Naive thymus-derived CD4-positive, alpha-beta T cell (primary cell): ENCODE data around the gene SLC6A6. TPM values are rescaled to one million over a fixed set of nuclear protein-coding genes. Genes with fewer than 3 reads are reported as not detected.

Source experiments
- ATAC-seq: fragments of 150-1000 bp; cut with Tn5 transposase; 2 replicates; pipeline ENCODE4 v1.10.0; 2021; ENCODE audit warnings: mild to moderate bottlenecking, moderate library complexity
- CTCF ChIA-PET: fragments of 350-600 bp; sonication (Branson Sonifier 250); formaldehyde crosslinking; loops from one replicate; lab custom pipeline; 2021; ENCODE audit warnings: antibody characterized with exemption; lab: Charles Lee
- POLR2A ChIA-PET: fragments of 350-600 bp; sonication (Branson Sonifier 250); formaldehyde crosslinking; loops from one replicate; lab custom pipeline; 2021; ENCODE audit warnings: antibody characterized with exemption, inconsistent platforms; lab: Charles Lee
- DNase-seq, 9 donors: peaks; one replicate each; pipeline versions ENCODE4 v3.0.0 to v3.0.0-alpha.2; 2020 to 2022; ENCODE audit warnings: mixed read lengths in 1 of 9
- H3K27ac ChIP-seq: one replicate; pipeline ENCODE4 v1.7.0; 2013; ENCODE audit warnings: mild to moderate bottlenecking, low read depth, low read length, moderate library complexity
- H3K27me3 ChIP-seq, 2 donors: one replicate each; pipeline ENCODE4 v1.7.0; 2013; ENCODE audit warnings: low read length in 2 of 2, mild to moderate bottlenecking in 2 of 2, moderate library complexity in 2 of 2; ENCODE audit not compliant: control insufficient read depth in 2 of 2, insufficient read depth in 2 of 2
- H3K36me3 ChIP-seq, 3 experiments: 1 replicate in 2 of 3; 2 replicates in 1 of 3; pipeline ENCODE4 v1.7.0; 2013; ENCODE audit warnings: low read length in 3 of 3, mild to moderate bottlenecking in 3 of 3, moderate library complexity in 1 of 3; ENCODE audit not compliant: insufficient read depth in 3 of 3, control insufficient read depth in 2 of 3
- H3K4me1 ChIP-seq, 2 donors: one replicate each; pipeline ENCODE4 v1.7.0; 2013; ENCODE audit warnings: low read length in 2 of 2, mild to moderate bottlenecking in 2 of 2, moderate library complexity in 1 of 2; ENCODE audit not compliant: control insufficient read depth in 2 of 2, insufficient read depth in 2 of 2
- H3K4me3 ChIP-seq: 2 replicates; pipeline ENCODE4 v1.7.0; 2013; ENCODE audit warnings: mild to moderate bottlenecking, low read length
- H3K9me3 ChIP-seq, 3 experiments: 1 replicate in 2 of 3; 2 replicates in 1 of 3; pipeline ENCODE4 v1.7.0; 2013; ENCODE audit warnings: low read length in 3 of 3; ENCODE audit not compliant: control insufficient read depth in 2 of 3
- H3K27ac Mint-ChIP-seq, 9 donors: one replicate each; pipeline ENCODE4 v1.8.0; 2020 to 2022; ENCODE audit warnings: mixed read lengths in 9 of 9, mild to moderate bottlenecking in 8 of 9, moderate library complexity in 5 of 9, inconsistent platforms in 2 of 9
- H3K27me3 Mint-ChIP-seq, 5 donors: one replicate each; pipeline ENCODE4 v1.8.0; 2021 to 2022; ENCODE audit warnings: mixed read lengths in 5 of 5, mild to moderate bottlenecking in 1 of 5
- H3K36me3 Mint-ChIP-seq, 5 donors: one replicate each; pipeline ENCODE4 v1.8.0; 2020 to 2022; ENCODE audit warnings: mixed read lengths in 5 of 5, mild to moderate bottlenecking in 3 of 5, inconsistent platforms in 1 of 5
- H3K4me1 Mint-ChIP-seq, 7 donors: one replicate each; pipeline ENCODE4 v1.8.0; 2020 to 2022; ENCODE audit warnings: mixed read lengths in 7 of 7, mild to moderate bottlenecking in 3 of 7, inconsistent platforms in 1 of 7
- H3K4me3 Mint-ChIP-seq, 10 donors: one replicate each; pipeline ENCODE4 v1.8.0; 2020 to 2022; ENCODE audit warnings: mild to moderate bottlenecking in 10 of 10, mixed read lengths in 10 of 10, moderate library complexity in 6 of 10, inconsistent platforms in 2 of 10
- H3K9me3 Mint-ChIP-seq, 11 donors: one replicate each; pipeline ENCODE4 v1.8.0; 2020 to 2022; ENCODE audit warnings: mixed read lengths in 11 of 11, mild to moderate bottlenecking in 4 of 11, inconsistent platforms in 1 of 11, moderate library complexity in 1 of 11
- intact Hi-C, 2 donors: fragments of 100-400 bp; cut with micrococcal nuclease; formaldehyde crosslinking; loops; one replicate each; pipeline ENCODE4 v1.15.1; 2023
- polyA plus RNA-seq, 2 donors: library from polyadenylated mRNA; unstranded; fragments of 300-500 nt; fragmentation: Illumina TruSeq; gene quantifications; one replicate each; pipeline ENCODE4 v1.2.3, GENCODE V29; 2021
- total RNA-seq, 6 experiments: library from RNA in 5 of 6; stranded (reverse) in 5 of 6; gene quantifications; 1 replicate in 5 of 6; 2 replicates in 1 of 6; pipeline ENCODE4 v1.2.3 and lab custom pipeline; 2021 to 2026

SLC6A6 gene
- total and polyA plus RNA-seq, 7 experiments from 2014 or later = 3.0 to 87.5 (median 35.2) TPM

- peaks cover 12 to 19% (median 16%) of the 10 kb centered on the region in 7 donors for H3K4me1 Mint-ChIP-seq
- no peaks in the 10 kb centered on the region for H3K36me3 ChIP-seq
- H3K27me3 ChIP-seq = no peaks in the 10 kb centered on the region
- H3K4me3 Mint-ChIP-seq = peak overlapping the region in 3 of 10 donors; percentile 15 to 70 (median 19)
- H3K9me3 Mint-ChIP-seq = peaks cover 0 to 6% (median 0%) of the 10 kb centered on the region in 11 donors
- H3K4me1 ChIP-seq = peaks cover 11 to 21% of the 10 kb centered on the region in 2 donors
- peaks cover 0 to 4% (median 0%) of the 10 kb centered on the region in 5 donors for H3K27me3 Mint-ChIP-seq
- peaks cover 0 to 8% (median 0%) of the 10 kb centered on the region in 5 donors for H3K36me3 Mint-ChIP-seq
- H3K27ac ChIP-seq = no peak overlapping the region
- H3K9me3 ChIP-seq = no peaks in the 10 kb centered on the region
- intact Hi-C loops = no loop called here
- H3K4me3 ChIP-seq = no peak overlapping the region
- H3K27ac Mint-ChIP-seq = peak overlapping the region in 8 of 9 donors; percentile 9 to 89 (median 52)
- DNase-seq (no peak), ATAC-seq (no peak)
- ChIA-PET POLR2A (no interaction called here), CTCF (interaction anchor here (1.1 kb wide), 2 partner anchors 39 to 116 kb away, joined by 3 read pairs; no protein-coding TSS in a partner anchor)
Measured at GRCh38 chr3:14377044-14377837, 25.2 kb upstream of the SLC6A6 start.

- peak in 2 of 9 donors; percentile 13 to 23 for DNase-seq
- ChIA-PET POLR2A (no interaction called here), CTCF (interaction anchor here (1.1 kb wide), 2 partner anchors 39 to 116 kb away, joined by 3 read pairs; no protein-coding TSS in a partner anchor)
- peaks cover 12 to 19% (median 16%) of the 10 kb centered on the region in 7 donors for H3K4me1 Mint-ChIP-seq
- H3K4me1 ChIP-seq = peaks cover 11 to 21% of the 10 kb centered on the region in 2 donors
- H3K36me3 ChIP-seq = no peaks in the 10 kb centered on the region
- no peak overlapping the region for H3K4me3 ChIP-seq
- no peaks in the 10 kb centered on the region for H3K27me3 ChIP-seq
- H3K27ac Mint-ChIP-seq = peak overlapping the region in 6 of 9 donors; percentile 23 to 89 (median 46)
- H3K4me3 Mint-ChIP-seq = peak overlapping the region in 3 of 10 donors; percentile 15 to 70 (median 19)
- peaks cover 0 to 6% (median 0%) of the 10 kb centered on the region in 11 donors for H3K9me3 Mint-ChIP-seq
- no peaks in the 10 kb centered on the region for H3K9me3 ChIP-seq
- H3K27me3 Mint-ChIP-seq = peaks cover 0 to 3% (median 0%) of the 10 kb centered on the region in 5 donors
- ATAC-seq = peak; percentile 94
- peaks cover 0 to 8% (median 0%) of the 10 kb centered on the region in 5 donors for H3K36me3 Mint-ChIP-seq
- no peak overlapping the region for H3K27ac ChIP-seq
- intact Hi-C loops = loop anchor here in 1 of 2 donors (2.0 kb wide), 1 partner anchor 25 kb away; the partner anchor contains the start of gene SLC6A6
Measured at GRCh38 chr3:14377838-14378169, 24.6 kb upstream of the SLC6A6 start.

- Mint-ChIP-seq H3K27me3 (peaks cover 0 to 2% (median 0%) of the 10 kb centered on the region in 5 donors), H3K27ac (peak overlapping the region in 1 of 9 donors; percentile 26), H3K4me3 (no peak overlapping the region), H3K4me1 (peaks cover 12 to 19% (median 16%) of the 10 kb centered on the region in 7 donors), H3K36me3 (peaks cover 0 to 8% (median 0%) of the 10 kb centered on the region in 5 donors), H3K9me3 (peaks cover 0 to 6% (median 0%) of the 10 kb centered on the region in 11 donors)
- Histone ChIP-seq H3K27me3 (no peaks in the 10 kb centered on the region), H3K27ac (no peak overlapping the region), H3K9me3 (no peaks in the 10 kb centered on the region), H3K4me3 (no peak overlapping the region), H3K4me1 (peaks cover 11 to 21% of the 10 kb centered on the region in 2 donors), H3K36me3 (no peaks in the 10 kb centered on the region)
- ChIA-PET POLR2A (no interaction called here), CTCF (interaction anchor here (1.1 kb wide), 1 partner anchor 117 kb away, joined by 3 read pairs; no protein-coding TSS in a partner anchor)
- DNase-seq (no peak), ATAC-seq (peak; percentile 47)
- intact Hi-C loops = loop anchor here in 1 of 2 donors (2.0 kb wide), 1 partner anchor 24 kb away; the partner anchor contains the start of gene SLC6A6
Measured at GRCh38 chr3:14378415-14378814, 24.0 kb upstream of the SLC6A6 start.

GRCh38 chr3:14379843-14380242 is 22.6 kb upstream of the SLC6A6 start:
- POLR2A ChIA-PET = no interaction called here

GRCh38 chr3:14386254-14386653 is 16.2 kb upstream of the SLC6A6 start:
- ChIA-PET POLR2A (no interaction called here), CTCF (no interaction called here)
- Histone ChIP-seq H3K4me3 (no peak overlapping the region), H3K36me3 (no peaks in the 10 kb centered on the region), H3K9me3 (no peaks in the 10 kb centered on the region), H3K4me1 (no peaks in the 10 kb centered on the region), H3K27ac (no peak overlapping the region), H3K27me3 (no peaks in the 10 kb centered on the region)
- DNase-seq (no peak), ATAC-seq (no peak)
- Mint-ChIP-seq H3K4me3 (no peak overlapping the region), H3K27me3 (peaks cover 0 to 29% (median 5%) of the 10 kb centered on the region in 5 donors), H3K36me3 (peaks cover 0 to 3% (median 0%) of the 10 kb centered on the region in 5 donors), H3K27ac (no peak overlapping the region), H3K9me3 (peaks cover 0 to 4% (median 0%) of the 10 kb centered on the region in 11 donors), H3K4me1 (peaks cover 0 to 6% (median 0%) of the 10 kb centered on the region in 7 donors)
- intact Hi-C loops = no loop called here

More at GRCh38 chr3:14379843-14380242, 22.6 kb upstream of the SLC6A6 start:
- no peaks in the 10 kb centered on the region for H3K36me3 ChIP-seq
- Mint-ChIP-seq H3K4me1 (peaks cover 12 to 19% (median 16%) of the 10 kb centered on the region in 7 donors), H3K36me3 (peaks cover 0 to 8% (median 0%) of the 10 kb centered on the region in 5 donors), H3K27me3 (peaks cover 0 to 2% (median 0%) of the 10 kb centered on the region in 5 donors), H3K4me3 (no peak overlapping the region), H3K9me3 (peaks cover 0 to 6% (median 0%) of the 10 kb centered on the region in 11 donors), H3K27ac (no peak overlapping the region)
- peaks cover 11 to 21% of the 10 kb centered on the region in 2 donors for H3K4me1 ChIP-seq
- ATAC-seq (no peak), DNase-seq (no peak)
- no peak overlapping the region for H3K27ac ChIP-seq
- CTCF ChIA-PET = no interaction called here
- no peak overlapping the region for H3K4me3 ChIP-seq
- H3K27me3 ChIP-seq = no peaks in the 10 kb centered on the region
- no peaks in the 10 kb centered on the region for H3K9me3 ChIP-seq
- intact Hi-C loops = loop anchor here in 1 of 2 donors (2.0 kb wide), 1 partner anchor 23 kb away; the partner anchor contains the start of gene SLC6A6

GRCh38 chr3:14388201-14388600 is 14.2 kb upstream of the SLC6A6 start:
- no peaks in the 10 kb centered on the region for H3K4me1 ChIP-seq
- intact Hi-C loops = no loop called here
- ChIA-PET POLR2A (no interaction called here), CTCF (no interaction called here)
- H3K27me3 ChIP-seq = no peaks in the 10 kb centered on the region
- no peak overlapping the region for H3K27ac Mint-ChIP-seq
- H3K9me3 ChIP-seq = no peaks in the 10 kb centered on the region
- H3K27ac ChIP-seq = no peak overlapping the region
- no peaks in the 10 kb centered on the region for H3K36me3 ChIP-seq
- H3K9me3 Mint-ChIP-seq = peaks cover 0 to 2% (median 0%) of the 10 kb centered on the region in 11 donors
- H3K4me3 ChIP-seq = no peak overlapping the region
- no peak overlapping the region for H3K4me3 Mint-ChIP-seq
- H3K27me3 Mint-ChIP-seq = peaks cover 0 to 29% (median 5%) of the 10 kb centered on the region in 5 donors
- peaks cover 0 to 3% (median 0%) of the 10 kb centered on the region in 5 donors for H3K36me3 Mint-ChIP-seq
- DNase-seq = no peak
- peak; percentile 58 for ATAC-seq
- H3K4me1 Mint-ChIP-seq = peaks cover 0 to 10% (median 0%) of the 10 kb centered on the region in 7 donors
